H1 (cell line): Measurements from ENCODE around the gene EIF4E1B. TPM values are rescaled to one million over a fixed set of nuclear protein-coding genes. Genes with fewer than 3 reads are reported as not detected.

Experiments
- CTCF ChIA-PET: fragments of 300-600 bp; sonication (Branson Sonifier 250); formaldehyde crosslinking; loops from one replicate; lab custom pipeline; 2021; ENCODE audit not compliant: partially characterized antibody; lab: Charles Lee
- POLR2A ChIA-PET: fragments of 300-600 bp; sonication (Branson Sonifier 250); formaldehyde crosslinking; loops from one replicate; lab custom pipeline; 2021; ENCODE audit warnings: inconsistent platforms; ENCODE audit not compliant: partially characterized antibody; lab: Charles Lee
- DNase-seq, 2 experiments: peaks; one replicate each; pipeline versions ENCODE4 v3.0.0 to v3.0.0-alpha.2; 2010 to 2022; ENCODE audit warnings: low spot score in 2 of 2, low read depth in 1 of 2, mixed read lengths in 1 of 2
- FAIRE-seq: peaks from 2 replicates; lab custom pipeline; 2011; peaks lifted over from hg19 to GRCh38; lab: Jason Lieb, UNC
- H2AFZ ChIP-seq: 2 replicates; pipeline ENCODE4 v1.8.1; 2012; ENCODE audit warnings: low read length, inconsistent platforms
- H2AK5ac ChIP-seq: 2 replicates; pipeline ENCODE4 v1.6.1; 2013; ENCODE audit warnings: low read depth, low read length
- H2BK120ac ChIP-seq: replicated peaks from 2 replicates; pipeline ENCODE3; 2013; ENCODE audit warnings: low read depth, low read length, inconsistent platforms
- H2BK12ac ChIP-seq: 2 replicates; pipeline ENCODE4 v1.6.1; 2013; ENCODE audit warnings: low read depth, low read length
- H2BK15ac ChIP-seq: 2 replicates; pipeline ENCODE4 v1.6.1; 2013; ENCODE audit warnings: low read length
- H2BK20ac ChIP-seq: 2 replicates; pipeline ENCODE4 v1.6.1; 2013; ENCODE audit warnings: low read length
- H2BK5ac ChIP-seq: 2 replicates; pipeline ENCODE4 v1.6.1; 2013; ENCODE audit warnings: low read depth, low read length
- H3K14ac ChIP-seq: 2 replicates; pipeline ENCODE4 v1.6.1; 2013; ENCODE audit warnings: inconsistent platforms; ENCODE audit not compliant: insufficient read length
- H3K18ac ChIP-seq: 2 replicates; pipeline ENCODE4 v1.6.1; 2013; ENCODE audit warnings: low read length; ENCODE audit errors: extremely low read depth
- H3K23ac ChIP-seq: 2 replicates; pipeline ENCODE4 v1.6.1; 2013; ENCODE audit warnings: inconsistent platforms; ENCODE audit not compliant: insufficient read length
- H3K23me2 ChIP-seq: 2 replicates; pipeline ENCODE4 v1.6.1; 2013; ENCODE audit warnings: low read depth, low read length
- H3K27ac ChIP-seq: 2 replicates; pipeline ENCODE4 v1.6.1; 2011; ENCODE audit warnings: low read depth, low read length, inconsistent platforms
- H3K27me3 ChIP-seq, 4 experiments: replicated peaks in 1 of 4; 1 replicate in 1 of 4; 2 replicates in 3 of 4; pipeline versions ENCODE4 v1.6.1 to v1.8.1; 2011 to 2013; ENCODE audit warnings: low read length in 3 of 4, mild to moderate bottlenecking in 3 of 4, inconsistent platforms in 2 of 4, mixed read lengths in 2 of 4, moderate library complexity in 1 of 4; ENCODE audit not compliant: control insufficient read depth in 3 of 4, insufficient read depth in 3 of 4; ENCODE audit errors: extremely low read depth in 1 of 4
- H3K36me3 ChIP-seq, 4 experiments: 2 replicates each; pipeline versions ENCODE4 v1.6.1 to v1.8.1; 2011 to 2013; ENCODE audit warnings: mild to moderate bottlenecking in 4 of 4, low read length in 3 of 4, moderate library complexity in 2 of 4, control low read depth in 1 of 4, inconsistent platforms in 1 of 4; ENCODE audit not compliant: insufficient read depth in 4 of 4, control insufficient read depth in 2 of 4
- H3K4ac ChIP-seq: replicated peaks from 2 replicates; pipeline ENCODE3; 2013; ENCODE audit warnings: low read length, low read depth, mixed read lengths, inconsistent platforms; ENCODE audit not compliant: insufficient read length
- H3K4me1 ChIP-seq, 4 experiments: replicated peaks in 1 of 4; 1 replicate in 1 of 4; 2 replicates in 3 of 4; pipeline versions ENCODE4 v1.6.1 to v1.8.1; 2011 to 2013; ENCODE audit warnings: low read length in 3 of 4, inconsistent platforms in 2 of 4, mixed read lengths in 1 of 4; ENCODE audit not compliant: insufficient read depth in 4 of 4, control insufficient read depth in 3 of 4
- H3K4me2 ChIP-seq, 2 experiments: 2 replicates each; pipeline versions ENCODE4 v1.6.1 to v1.8.1; 2011 to 2013; ENCODE audit warnings: low read depth in 2 of 2, low read length in 2 of 2, control low read depth in 1 of 2, inconsistent platforms in 1 of 2, mild to moderate bottlenecking in 1 of 2; ENCODE audit not compliant: insufficient read depth in 1 of 2
- H3K4me3 ChIP-seq, 4 experiments: fragments of 200-600, 300-600 bp in 1 of 4; sonication (generic), shearing (Covaris generic), sonication (Bioruptor Twin) in 1 of 4; 2 replicates each; pipeline versions ENCODE4 v1.5.1 to v1.8.1; 2011 to 2016; ENCODE audit warnings: low read length in 4 of 4, low read depth in 3 of 4, control low read depth in 2 of 4, inconsistent platforms in 2 of 4, mild to moderate bottlenecking in 2 of 4, mixed read lengths in 1 of 4, moderate library complexity in 1 of 4; ENCODE audit not compliant: insufficient read depth in 2 of 4; ENCODE audit errors: extremely low read depth in 1 of 4
- H3K56ac ChIP-seq: replicated peaks from 2 replicates; pipeline ENCODE3; 2013; ENCODE audit warnings: low read depth, mild to moderate bottlenecking, mixed read lengths, low read length, inconsistent platforms; ENCODE audit not compliant: insufficient read length
- H3K79me1 ChIP-seq: 2 replicates; pipeline ENCODE4 v1.6.1; 2013; ENCODE audit warnings: low read depth, low read length, control low read depth
- H3K79me2 ChIP-seq, 2 experiments: 2 replicates each; pipeline versions ENCODE4 v1.6.1 to v1.8.1; 2012 to 2013; ENCODE audit warnings: low read length in 2 of 2, mild to moderate bottlenecking in 2 of 2, inconsistent platforms in 1 of 2; ENCODE audit not compliant: insufficient read depth in 2 of 2, control insufficient read depth in 1 of 2
- H3K9ac ChIP-seq, 4 experiments: replicated peaks in 1 of 4; 1 replicate in 1 of 4; 2 replicates in 3 of 4; pipeline versions ENCODE4 v1.6.1 to v1.8.1; 2011 to 2013; ENCODE audit warnings: low read depth in 3 of 4, low read length in 3 of 4, control low read depth in 2 of 4, mild to moderate bottlenecking in 2 of 4, moderate library complexity in 2 of 4, inconsistent platforms in 1 of 4; ENCODE audit errors: extremely low read depth in 1 of 4
- H3K9me3 ChIP-seq, 2 experiments: 2 replicates each; pipeline versions ENCODE4 v1.6.1 to v1.8.1; 2012 to 2013; ENCODE audit warnings: mild to moderate bottlenecking in 2 of 2, moderate library complexity in 2 of 2, control low read depth in 1 of 2, inconsistent platforms in 1 of 2, low read depth in 1 of 2, low read length in 1 of 2, mixed read lengths in 1 of 2; ENCODE audit not compliant: insufficient read depth in 2 of 2
- H4K20me1 ChIP-seq, 2 experiments: replicated peaks in 1 of 2; 2 replicates each; pipeline versions ENCODE3 to v1.8.1; 2011 to 2013; ENCODE audit warnings: inconsistent platforms in 2 of 2, low read length in 2 of 2, mild to moderate bottlenecking in 1 of 2; ENCODE audit not compliant: insufficient read depth in 2 of 2, control insufficient read depth in 1 of 2
- H4K5ac ChIP-seq: 2 replicates; pipeline ENCODE4 v1.6.1; 2013; ENCODE audit warnings: low read length, low read depth, mixed read lengths, inconsistent platforms; ENCODE audit not compliant: insufficient read length
- H4K8ac ChIP-seq: 2 replicates; pipeline ENCODE4 v1.8.0; 2013; ENCODE audit warnings: mild to moderate bottlenecking, moderate library complexity, low read length, inconsistent platforms; ENCODE audit not compliant: insufficient read depth; ENCODE audit errors: extremely low read depth
- H4K91ac ChIP-seq: replicated peaks from 2 replicates; pipeline ENCODE3; 2013; ENCODE audit warnings: low read length, mixed read lengths, inconsistent platforms; ENCODE audit not compliant: insufficient read length
- CHD2 ChIP-seq: IDR thresholded peaks from 2 replicates; pipeline ENCODE4 v1.6.1; 2012; ENCODE audit warnings: low read length, improper control_type of control experiment
- TCF12 ChIP-seq: IDR thresholded peaks from 2 replicates; pipeline ENCODE4 v1.6.1; 2011; ENCODE audit warnings: low read depth, mild to moderate bottlenecking, low read length
- whole genome bisulfite sequencing, 2 experiments: shearing (Covaris generic) in 1 of 2; methylation state at CpG; one replicate each; pipeline versions ENCODE4 v1.1.6 to v1.1.7; 2013 to 2015; ENCODE audit warnings: low lambda C conversion rate in 2 of 2, mixed read lengths in 2 of 2, inconsistent platforms in 1 of 2, low coverage in 1 of 2, missing lambda C conversion rate in 1 of 2; ENCODE audit not compliant: insufficient replicate concordance in 2 of 2, insufficient coverage in 1 of 2, insufficient read length in 1 of 2; ENCODE audit errors: extremely low coverage in 1 of 2, missing lambda C conversion rate in 1 of 2; 5-methylcytosine and 5-hydroxymethylcytosine counted together
- polyA plus RNA-seq, 7 experiments: library from polyadenylated mRNA; depleted of rRNA in 3 of 7; stranded (reverse) in 5 of 7; unstranded in 2 of 7; fragments of >200 nt in 5 of 7; fragments of 200-250 nt in 2 of 7; gene quantifications; 1 replicate in 5 of 7; 2 replicates in 1 of 7; 4 replicates in 1 of 7; pipeline versions ENCODE4 v1.2.1 to v1.2.3, GENCODE V29; 2011 to 2013; ENCODE audit warnings: missing spikeins in 2 of 7, mixed read lengths in 2 of 7
- total RNA-seq: library from RNA; stranded (reverse); fragmentation: NEBNext Ultra II Directional; extraction: Animal tissue kit (Norgen Biotek cat#: 25700); gene quantifications from 2 replicates; pipeline ENCODE4 v1.2.1, GENCODE V29; 2021

EIF4E1B gene
- total and polyA plus RNA-seq, 2 of the 8 experiments (the other 6 are each of a cell fraction or from before 2014, with no cell fraction given): 0.97 to 1.3 TPM

DNA sequence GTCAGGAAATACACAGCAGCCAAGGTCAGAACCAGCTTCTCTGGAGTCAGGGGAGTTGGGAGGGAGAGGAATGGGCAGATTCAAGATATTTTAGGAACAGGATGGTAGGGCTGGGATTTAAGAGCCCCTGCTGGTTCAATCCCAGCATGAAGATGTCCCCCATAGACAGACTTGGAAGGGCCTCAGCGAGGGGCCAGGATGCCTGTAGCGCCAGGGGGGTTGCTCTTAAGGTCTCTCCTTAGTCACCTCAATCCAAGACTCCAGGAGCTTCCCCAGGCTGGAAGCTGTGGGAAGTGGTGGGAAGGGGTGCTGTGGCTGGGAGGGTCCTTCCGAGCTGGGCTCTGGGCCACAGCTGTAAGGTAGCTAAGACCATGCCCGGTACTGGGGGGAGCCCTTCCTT lies 8.7 kb downstream of the EIF4E1B start:
- Histone ChIP-seq H3K4ac (no peak overlapping the region), H3K9me3 (peaks cover 0 to 3% of the 10 kb centered on the region in 2 experiments; a peak in 1 of 4 replicates), H3K14ac (no peak overlapping the region), H3K9ac (no peak overlapping the region), H3K4me1 (peaks cover 0 to 20% (median 12%) of the 10 kb centered on the region in 4 experiments; a peak in 6 of 7 replicates), H4K20me1 (no peaks in the 10 kb centered on the region), H3K4me3 (no peak overlapping the region), H2AFZ (no peak overlapping the region), H3K4me2 (no peak overlapping the region), H3K79me1 (no peaks in the 10 kb centered on the region), H3K27me3 (no peaks in the 10 kb centered on the region), H3K23me2 (no peaks in the 10 kb centered on the region), H3K36me3 (no peaks in the 10 kb centered on the region), H2BK20ac (no peak overlapping the region), H3K79me2 (no peaks in the 10 kb centered on the region), H3K27ac (no peak overlapping the region), H2BK120ac (no peak overlapping the region), H3K23ac (no peak overlapping the region), H4K5ac (no peak overlapping the region), H2BK15ac (0 out of 2 replicates have a peak overlapping the region, but pooled peaks have one; percentile 16), H3K18ac (no peak overlapping the region; the same call in 1 of the 2 replicates), H2BK5ac (no peak overlapping the region), H2AK5ac (no peak overlapping the region), H4K8ac (no peak overlapping the region), H3K56ac (no peak overlapping the region), H4K91ac (no peak overlapping the region), H2BK12ac (no peak overlapping the region)
- 55% methylated on average over 4 of the region's 4 CpGs; no CpG with 5 or more reads in 1 of the 2 experiments for WGBS, 2 experiments
- POLR2A ChIA-PET: interaction anchor here (1.1 to 1.5 kb wide), 2 partner anchors 9 to 43 kb away, joined by 3 to 4 read pairs; partner anchors contain the start of gene TSPAN17
- no peak for FAIRE-seq
- no peak for DNase-seq
- CTCF ChIA-PET: interaction anchor here (0.6 to 2.9 kb wide), 5 partner anchors 14 to 648 kb away, joined by 3 to 10 read pairs (median 3); no protein-coding TSS in a partner anchor
- TF ChIP-seq CHD2 (no peak), TCF12 (no peak)
